ENCODE results near the gene CEP128. TPM values are rescaled to one million over a fixed set of nuclear protein-coding genes. Genes with fewer than 3 reads are reported as not detected.

CEP128 gene
- polyA plus RNA-seq, 1 donor (not counting 4 experiments of a cell fraction or from before 2014, with no cell fraction given): 2.6 TPM

- Histone ChIP-seq H3K9ac (ENCODE audit: control insufficient read depth, extremely low read depth, insufficient read depth, low read length) (no peak overlapping the region), H3K4me1 (ENCODE audit: control insufficient read depth, extremely low read depth, insufficient read depth, low read length) (no peaks in the 10 kb centered on the region), H4K20me1 (ENCODE audit: control insufficient read depth, extremely low read depth, insufficient read depth, low read length) (no peaks in the 10 kb centered on the region), H3K4me3 (ENCODE audit: control insufficient read depth in 2 of 3, extremely low read depth in 1 of 3, insufficient read depth in 2 of 3, low read depth in 1 of 3, low read length in 3 of 3) (no peak overlapping the region), H2AFZ (ENCODE audit: control insufficient read depth, low read length) (no peak overlapping the region), H3K27me3 (ENCODE audit: control insufficient read depth, extremely low read depth, insufficient read depth, low read length) (no peaks in the 10 kb centered on the region), H3K27ac (ENCODE audit: control insufficient read depth, insufficient read depth, low read length) (no peak overlapping the region), H3K9me3 (ENCODE audit: control insufficient read depth, low read depth, low read length) (no peaks in the 10 kb centered on the region), H3K4me2 (ENCODE audit: control insufficient read depth, extremely low read depth, insufficient read depth, low read depth, low read length) (no peak overlapping the region), H3K36me3 (ENCODE audit: control insufficient read depth in 2 of 2, extremely low read depth in 1 of 2, insufficient read depth in 2 of 2, low read length in 2 of 2) (no peaks in the 10 kb centered on the region), H3K79me2 (ENCODE audit: control insufficient read depth, insufficient read depth, low read length) (no peaks in the 10 kb centered on the region), H3K9me1 (ENCODE audit: control insufficient read depth, extremely low read depth, insufficient read depth, low read length) (no peaks in the 10 kb centered on the region)
- TF ChIP-seq, protein P1, sequence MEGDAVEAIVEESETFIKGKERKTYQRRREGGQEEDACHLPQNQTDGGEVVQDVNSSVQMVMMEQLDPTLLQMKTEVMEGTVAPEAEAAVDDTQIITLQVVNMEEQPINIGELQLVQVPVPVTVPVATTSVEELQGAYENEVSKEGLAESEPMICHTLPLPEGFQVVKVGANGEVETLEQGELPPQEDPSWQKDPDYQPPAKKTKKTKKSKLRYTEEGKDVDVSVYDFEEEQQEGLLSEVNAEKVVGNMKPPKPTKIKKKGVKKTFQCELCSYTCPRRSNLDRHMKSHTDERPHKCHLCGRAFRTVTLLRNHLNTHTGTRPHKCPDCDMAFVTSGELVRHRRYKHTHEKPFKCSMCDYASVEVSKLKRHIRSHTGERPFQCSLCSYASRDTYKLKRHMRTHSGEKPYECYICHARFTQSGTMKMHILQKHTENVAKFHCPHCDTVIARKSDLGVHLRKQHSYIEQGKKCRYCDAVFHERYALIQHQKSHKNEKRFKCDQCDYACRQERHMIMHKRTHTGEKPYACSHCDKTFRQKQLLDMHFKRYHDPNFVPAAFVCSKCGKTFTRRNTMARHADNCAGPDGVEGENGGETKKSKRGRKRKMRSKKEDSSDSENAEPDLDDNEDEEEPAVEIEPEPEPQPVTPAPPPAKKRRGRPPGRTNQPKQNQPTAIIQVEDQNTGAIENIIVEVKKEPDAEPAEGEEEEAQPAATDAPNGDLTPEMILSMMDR (optimal IDR thresholded peaks at IDR 0.05 in 1 of 3, IDR thresholded peaks at IDR 0.05 in 1 of 3, conservative IDR thresholded peaks at IDR 0.05 in 1 of 3; ENCODE audit: extremely low read depth in 1 of 3, insufficient read depth in 2 of 3, low read length in 3 of 3): no peak
- TF ChIP-seq EZH2 (IDR thresholded peaks at IDR 0.05; ENCODE audit: low read length): no peak
- dilution Hi-C loops (cut with MboI; ENCODE audit: extremely low pct_ligation_motif_present, low sequenced_read_pairs): no loop called here
- FAIRE-seq (peak; percentile 26), DNase-seq (ENCODE audit: low read depth, low spot score) (no peak)
These were observed 281.8 kb downstream of the CEP128 start for GRCh38 chr14:80659783-80660182.

GRCh38 chr14:80658733-80659132 is 282.8 kb downstream of the CEP128 start:
- dilution Hi-C loops (cut with MboI; ENCODE audit: extremely low pct_ligation_motif_present, low sequenced_read_pairs): no loop called here
- DNase-seq (ENCODE audit: low read depth, low spot score): no peak
- FAIRE-seq: no peak

More at GRCh38 chr14:80658733-80659132, 282.8 kb downstream of the CEP128 start:
- Histone ChIP-seq H3K9me1 (ENCODE audit: control insufficient read depth, extremely low read depth, insufficient read depth, low read length) (no peaks in the 10 kb centered on the region), H3K9me3 (ENCODE audit: control insufficient read depth, low read depth, low read length) (no peaks in the 10 kb centered on the region), H3K4me3 (ENCODE audit: control insufficient read depth in 2 of 3, extremely low read depth in 1 of 3, insufficient read depth in 2 of 3, low read depth in 1 of 3, low read length in 3 of 3) (no peak overlapping the region), H3K27me3 (ENCODE audit: control insufficient read depth, extremely low read depth, insufficient read depth, low read length) (no peaks in the 10 kb centered on the region), H4K20me1 (ENCODE audit: control insufficient read depth, extremely low read depth, insufficient read depth, low read length) (no peaks in the 10 kb centered on the region), H2AFZ (ENCODE audit: control insufficient read depth, low read length) (no peak overlapping the region), H3K9ac (ENCODE audit: control insufficient read depth, extremely low read depth, insufficient read depth, low read length) (no peak overlapping the region), H3K79me2 (ENCODE audit: control insufficient read depth, insufficient read depth, low read length) (no peaks in the 10 kb centered on the region), H3K4me1 (ENCODE audit: control insufficient read depth, extremely low read depth, insufficient read depth, low read length) (no peaks in the 10 kb centered on the region), H3K4me2 (ENCODE audit: control insufficient read depth, extremely low read depth, insufficient read depth, low read depth, low read length) (no peak overlapping the region), H3K36me3 (ENCODE audit: control insufficient read depth in 2 of 2, extremely low read depth in 1 of 2, insufficient read depth in 2 of 2, low read length in 2 of 2) (no peaks in the 10 kb centered on the region), H3K27ac (ENCODE audit: control insufficient read depth, insufficient read depth, low read length) (no peak overlapping the region)
- TF ChIP-seq EZH2 (IDR thresholded peaks at IDR 0.05; ENCODE audit: low read length): no peak
- TF ChIP-seq, protein P1 (optimal IDR thresholded peaks at IDR 0.05 in 1 of 3, IDR thresholded peaks at IDR 0.05 in 1 of 3, conservative IDR thresholded peaks at IDR 0.05 in 1 of 3; ENCODE audit: extremely low read depth in 1 of 3, insufficient read depth in 2 of 3, low read length in 3 of 3): no peak
